Measurements from ENCODE around the gene CBFA2T2.

CBFA2T2 gene

GRCh38 chr20:33656010-33656782, 166.3 kb downstream of the CBFA2T2 start:
- DNase-seq = no peak

GRCh38 chr20:33656783-33657703, 167.1 kb downstream of the CBFA2T2 start:
- DNase-seq = no peak

GRCh38 chr20:33657704-33658095, 167.8 kb downstream of the CBFA2T2 start:
- no peak for DNase-seq

- DNase-seq = no peak
Measured at GRCh38 chr20:33658510-33658909, 168.6 kb downstream of the CBFA2T2 start.

GRCh38 chr20:33658929-33659328, 169.0 kb downstream of the CBFA2T2 start:
- DNase-seq = no peak

GRCh38 chr20:33659341-33660034, 169.6 kb downstream of the CBFA2T2 start:
- DNase-seq = no peak

GRCh38 chr20:33660035-33660684, 170.3 kb downstream of the CBFA2T2 start:
- DNase-seq = no peak

GRCh38 chr20:33660685-33661058, 170.8 kb downstream of the CBFA2T2 start:
- no peak for DNase-seq

GRCh38 chr20:33662172-33662571, 172.3 kb downstream of the CBFA2T2 start, which contains the start of gene C20orf144:
Gene C20orf144, plus strand, starts transcription at chr20:33662327. Its CDS starts 19 bp downstream, at chr20:33662346.
- no peak for DNase-seq

GRCh38 chr20:33663161-33664084, 173.5 kb downstream of the CBFA2T2 start:
- peak; percentile 68 for DNase-seq

GRCh38 chr20:33664085-33664761, 174.3 kb downstream of the CBFA2T2 start:
- DNase-seq = no peak

- DNase-seq = no peak
Measured at GRCh38 chr20:33664762-33665144, 174.9 kb downstream of the CBFA2T2 start.

- DNase-seq = peak; percentile 94
Measured at GRCh38 chr20:33666293-33667244, 176.7 kb downstream of the CBFA2T2 start, which contains the start of gene ACTL10. Gene ACTL10, plus strand, starts transcription at chr20:33666943. Its CDS starts 555 bp downstream, at chr20:33667498.

GRCh38 chr20:33667245-33667675, 177.4 kb downstream of the CBFA2T2 start:
- no peak for DNase-seq

- peak; percentile 70 for DNase-seq
Measured at GRCh38 chr20:33667676-33668465, 178.0 kb downstream of the CBFA2T2 start.

- DNase-seq = no peak
Measured at GRCh38 chr20:33668466-33669155, 178.7 kb downstream of the CBFA2T2 start.

GRCh38 chr20:33669224-33669623, 179.3 kb downstream of the CBFA2T2 start:
- no peak for DNase-seq
